Measurements from ENCODE around the gene TLCD5.

Gene TLCD5

GRCh38 chr11:120324932-120325810 is at the start of gene TLCD5:
Gene TLCD5, plus strand, starts transcription at chr11:120325299. Its CDS starts 2,143 bp downstream, at chr11:120327442.
- DNase-seq: peak; percentile 69 to 79

- DNase-seq: no peak
These were observed 45.6 kb upstream of the TLCD5 start for GRCh38 chr11:120279502-120279901.

- no peak for DNase-seq
These were observed 44.5 kb upstream of the TLCD5 start for GRCh38 chr11:120280600-120281051.

DNA sequence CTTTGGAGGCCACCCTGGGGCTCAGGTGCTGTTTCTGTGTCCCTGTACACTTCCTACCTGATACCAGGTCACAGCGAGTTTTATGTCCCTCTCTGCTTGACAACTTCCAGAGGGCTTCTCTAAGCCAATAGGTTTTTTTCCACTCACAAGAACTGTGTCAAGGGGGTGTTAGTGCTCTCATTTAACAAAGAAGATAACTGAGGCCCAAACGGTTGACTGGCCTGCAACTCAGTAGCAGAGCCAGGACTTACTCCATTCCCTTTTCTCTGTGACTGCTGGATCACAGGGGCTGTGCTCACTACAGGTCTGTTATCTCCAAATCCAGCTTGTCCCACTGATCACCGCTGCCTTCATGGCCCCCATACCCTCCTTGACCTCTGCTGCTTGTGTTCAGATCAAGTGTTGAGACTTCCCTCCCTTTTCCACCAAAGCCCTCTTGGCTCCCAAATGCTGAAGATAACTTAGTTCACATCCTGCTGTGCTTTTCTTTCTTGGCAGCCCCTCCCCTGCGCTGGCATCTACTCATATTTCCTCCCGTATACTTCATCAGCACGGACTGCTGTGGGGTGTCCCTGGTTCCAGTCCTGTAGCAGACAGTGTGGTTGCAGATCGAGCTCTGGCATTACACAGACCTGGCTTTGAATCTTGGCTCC is 43.8 kb upstream of the TLCD5 start:
- DNase-seq: no peak

DNA sequence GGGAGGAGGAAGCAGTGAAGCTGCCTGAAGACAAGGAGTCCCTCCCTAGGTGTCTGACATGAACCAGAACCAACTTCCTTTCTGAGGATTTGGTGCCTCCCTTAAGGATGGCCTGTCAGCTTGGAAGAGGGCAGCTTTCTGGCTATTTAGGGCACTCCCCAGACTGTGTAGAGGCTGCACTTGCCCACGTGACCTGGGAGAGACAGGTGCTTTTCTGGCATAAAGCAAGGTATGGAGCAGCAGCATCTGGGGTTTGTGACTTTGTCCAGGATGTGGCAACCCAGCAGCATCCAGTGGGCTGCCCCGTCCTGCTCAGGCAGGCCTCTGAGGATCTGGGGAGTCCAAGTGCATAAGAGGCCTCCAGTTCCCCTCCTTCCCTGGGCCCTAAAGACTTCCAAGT is 42.0 kb upstream of the TLCD5 start:
- no peak for DNase-seq

DNA sequence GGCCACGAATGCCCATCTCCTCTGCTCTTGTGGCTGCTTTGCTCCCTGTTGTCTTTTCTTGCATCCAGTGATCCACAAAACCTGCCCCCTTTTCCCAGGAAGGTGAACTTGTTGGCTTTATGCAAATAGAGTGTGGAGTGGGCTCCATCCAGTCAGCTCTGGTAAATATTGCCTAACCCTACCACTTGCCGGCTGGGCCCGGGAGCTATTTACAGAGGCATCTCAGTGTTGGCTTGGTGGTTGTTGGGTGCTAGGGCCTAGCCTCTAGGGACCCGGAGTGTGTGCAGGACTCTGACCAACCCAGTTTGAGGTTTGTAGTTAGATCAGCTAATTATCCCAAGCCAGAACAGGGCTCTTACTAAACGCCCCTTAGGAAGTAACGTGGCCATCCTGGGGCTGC is 40.8 kb upstream of the TLCD5 start:
- DNase-seq: no peak

DNA sequence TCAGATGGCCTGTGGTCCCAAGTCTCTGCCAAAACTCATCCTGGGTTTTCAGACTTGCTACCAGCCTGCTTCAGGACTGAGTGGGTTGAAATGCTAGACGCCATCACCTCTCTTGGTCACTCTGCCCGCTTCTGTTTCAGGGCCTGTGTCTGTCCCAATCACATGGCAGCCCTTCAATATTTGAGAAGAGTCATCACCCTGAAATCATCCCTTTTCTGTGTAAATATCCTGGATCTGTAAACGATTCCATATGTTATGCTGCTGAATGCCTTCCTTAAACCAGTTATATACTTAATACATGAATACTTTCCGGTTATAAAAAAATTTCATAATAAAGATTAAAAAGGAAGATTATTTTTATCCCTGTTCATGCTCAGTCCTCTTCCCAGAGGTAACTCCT is 39.8 kb upstream of the TLCD5 start:
- DNase-seq: no peak

- DNase-seq: no peak
These were observed 37.1 kb upstream of the TLCD5 start for GRCh38 chr11:120288021-120288420.

- no peak for DNase-seq
These were observed 35.7 kb upstream of the TLCD5 start for GRCh38 chr11:120289426-120289825.

GRCh38 chr11:120290956-120291355 is 34.1 kb upstream of the TLCD5 start:
- no peak for DNase-seq

DNA sequence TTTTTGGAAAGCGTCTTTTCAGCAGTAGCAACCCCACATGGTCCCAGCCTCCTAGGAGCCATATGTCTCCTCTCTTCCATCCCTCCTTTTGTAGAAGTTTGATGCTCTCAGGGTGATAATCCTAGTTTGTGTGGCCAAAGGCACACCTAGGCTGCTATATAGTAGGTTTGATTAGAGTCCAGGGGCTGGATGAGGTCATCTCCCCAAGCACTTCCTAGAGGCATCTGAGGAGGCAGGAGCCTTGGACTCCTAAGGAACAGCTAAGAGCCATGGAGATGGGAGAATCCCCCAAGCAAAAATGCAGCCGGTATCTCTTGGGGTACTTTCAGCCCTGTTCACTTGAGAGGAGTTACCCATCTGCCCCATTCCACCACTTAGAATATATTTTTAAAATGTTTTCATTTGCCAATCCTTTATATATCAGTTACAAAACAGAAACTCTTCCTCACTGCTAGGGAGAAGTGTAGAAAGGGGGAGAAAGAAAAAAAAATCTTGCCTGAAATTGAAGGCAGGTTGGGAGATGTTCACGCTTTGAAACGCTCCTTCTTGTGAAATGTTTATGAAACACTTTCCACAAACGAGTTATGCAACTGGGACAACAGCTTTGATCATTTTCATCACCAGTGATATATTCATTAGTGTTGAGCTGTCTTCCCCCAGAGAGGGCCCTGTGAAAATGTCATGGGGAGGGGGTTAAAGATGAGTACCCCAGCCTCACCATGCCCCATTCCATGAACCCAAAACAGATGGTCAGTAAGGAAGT is 31.9 kb upstream of the TLCD5 start:
- no peak for DNase-seq

DNA sequence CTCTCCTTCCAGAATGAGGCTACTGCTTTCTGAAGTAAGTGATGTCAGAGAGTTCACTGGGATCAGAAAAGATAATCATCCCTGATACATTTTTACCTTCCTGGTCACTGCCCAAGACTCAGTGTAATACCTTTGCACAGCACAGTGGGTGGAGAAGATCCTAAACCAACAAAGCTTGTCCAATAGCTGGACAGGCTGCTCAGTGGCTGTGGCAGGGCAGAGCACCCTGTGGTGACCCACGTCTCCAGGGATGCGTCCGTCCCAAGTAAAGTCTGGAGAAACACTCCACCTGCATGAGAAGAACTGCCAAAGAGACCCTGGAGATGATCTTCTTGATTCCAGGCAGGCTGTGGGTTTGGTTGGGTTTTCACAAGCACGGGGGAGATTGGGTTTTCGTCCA is 31.0 kb upstream of the TLCD5 start:
- no peak for DNase-seq

GRCh38 chr11:120295099-120295498 is 30.0 kb upstream of the TLCD5 start:
- DNase-seq: no peak

DNA sequence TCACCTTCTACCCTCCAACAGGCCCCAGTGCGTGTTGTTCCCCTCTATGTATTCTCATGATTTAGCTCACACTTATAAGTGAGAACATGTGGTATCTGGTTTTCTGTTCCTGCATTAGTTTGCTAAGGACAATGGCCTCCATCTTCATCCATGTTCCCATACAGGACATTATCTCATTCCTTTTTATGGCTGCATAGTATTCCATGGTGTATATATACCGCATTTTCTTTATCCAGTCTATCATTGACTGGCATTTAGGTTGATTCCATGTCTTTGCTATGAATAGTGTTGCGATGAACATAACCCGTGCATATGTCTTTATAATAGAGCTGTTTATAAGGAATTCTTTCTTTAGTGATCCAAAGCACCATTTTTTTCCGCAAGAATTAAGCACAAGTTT is 28.5 kb upstream of the TLCD5 start:
- DNase-seq: no peak

- no peak for DNase-seq
These were observed 26.6 kb upstream of the TLCD5 start for GRCh38 chr11:120298461-120298860.

- DNase-seq: no peak
These were observed 22.9 kb upstream of the TLCD5 start for GRCh38 chr11:120302001-120302805.

DNA sequence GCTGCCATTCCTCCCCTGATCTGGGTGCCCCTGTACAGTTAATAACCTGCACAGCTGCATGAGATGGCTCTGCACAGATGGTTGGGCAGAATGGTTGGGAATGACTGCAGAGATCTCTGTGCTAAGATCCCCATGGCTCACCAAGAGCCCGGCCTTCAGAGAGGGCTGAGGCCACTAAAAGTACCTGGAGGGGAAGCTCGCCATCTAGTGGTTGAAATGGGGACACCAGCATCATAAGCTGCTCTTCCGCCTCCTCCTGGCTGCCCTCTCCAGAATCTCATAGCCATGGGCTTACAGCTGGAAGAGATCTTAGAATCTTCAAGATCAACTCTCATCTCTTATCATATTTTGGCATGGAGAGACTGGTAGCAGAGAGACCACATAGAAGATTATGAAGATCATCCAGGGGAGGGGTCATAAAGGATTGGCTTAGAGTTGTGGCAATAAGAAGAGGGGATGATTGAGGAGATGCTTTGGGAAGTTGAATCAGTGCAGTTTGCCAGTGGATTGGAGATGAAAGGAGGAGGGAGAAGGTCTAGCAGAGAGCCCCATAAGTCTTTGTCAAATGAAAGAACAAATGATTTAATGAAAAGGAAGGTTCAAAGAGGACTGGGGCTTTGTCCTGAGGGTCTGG is 22.0 kb upstream of the TLCD5 start:
- DNase-seq: peak; percentile 69 to 78

DNA sequence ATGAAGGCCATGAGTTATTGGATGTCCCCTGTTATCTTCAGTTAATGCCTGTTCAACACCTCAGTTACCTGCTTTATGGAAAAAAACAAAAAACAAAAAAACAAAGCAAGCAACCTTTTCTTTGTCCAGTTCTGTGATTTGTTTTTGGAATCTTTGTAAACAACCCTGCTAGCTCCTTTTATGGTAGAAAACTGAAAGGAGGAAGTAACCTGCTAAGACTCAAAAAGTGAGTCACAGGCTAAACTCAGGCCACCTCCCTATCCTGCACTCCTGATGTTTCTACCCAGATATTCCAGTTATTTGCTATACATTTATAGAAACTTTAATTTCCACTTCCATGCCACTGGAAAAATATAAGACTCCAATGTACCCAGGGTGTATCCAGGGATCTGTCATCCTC is 20.6 kb upstream of the TLCD5 start:
- no peak for DNase-seq

DNA sequence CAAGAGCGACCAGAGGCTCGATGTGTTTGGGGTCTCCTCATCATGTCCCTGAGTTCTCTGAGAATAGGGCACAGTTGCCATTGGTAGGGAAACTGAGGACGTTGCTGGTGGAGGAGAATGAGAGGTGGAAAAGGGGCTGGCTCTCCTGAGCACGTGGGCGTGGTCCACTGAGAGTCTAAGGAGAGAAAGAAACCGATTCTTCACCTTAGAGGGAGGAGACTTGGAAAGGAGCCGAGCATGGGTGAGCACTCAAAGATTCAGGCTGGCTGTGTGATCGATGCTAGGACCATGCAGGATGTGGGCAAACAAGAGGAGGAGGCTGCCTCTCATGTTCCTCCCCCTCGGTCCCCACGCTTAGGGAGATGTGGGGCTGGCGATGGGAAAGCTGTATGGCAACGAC is 19.8 kb upstream of the TLCD5 start:
- DNase-seq: no peak

- no peak for DNase-seq
These were observed 18.4 kb upstream of the TLCD5 start for GRCh38 chr11:120306519-120307242.

DNA sequence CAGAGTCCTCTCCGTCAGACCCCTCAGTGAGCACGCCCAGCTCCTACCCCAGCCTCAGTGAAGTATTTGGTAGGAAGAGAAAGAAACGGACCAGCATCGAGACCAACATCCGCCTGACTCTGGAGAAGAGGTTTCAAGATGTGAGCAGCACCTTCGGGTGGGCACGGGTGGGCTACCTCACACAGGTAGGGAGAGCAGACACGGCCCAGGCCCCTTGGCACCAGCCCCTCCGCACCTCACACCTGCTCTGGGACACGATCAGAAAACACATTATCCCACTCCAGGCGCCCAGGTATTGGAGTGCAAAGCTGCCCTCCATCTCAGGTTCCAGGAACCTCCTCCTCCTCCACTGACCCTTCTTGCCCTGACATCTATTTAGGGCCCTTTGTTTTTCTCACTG is 17.6 kb upstream of the TLCD5 start:
- DNase-seq: no peak

GRCh38 chr11:120308081-120308480 is 17.0 kb upstream of the TLCD5 start:
- DNase-seq: no peak

Data from NCI-H446 (cell line).